Stimulated activated CD4-positive, alpha-beta T cell treated with anti-CD3 and anti-CD28 coated beads, Interleukin-4, amount 100 ng/mL, for 4 hours (primary cell): ENCODE measurements around the gene VARS2.

Experiments
- DNase-seq, 2 experiments: peaks; one replicate each; pipeline ENCODE4 v3.0.0-alpha.2; 2020

VARS2 gene

DNA sequence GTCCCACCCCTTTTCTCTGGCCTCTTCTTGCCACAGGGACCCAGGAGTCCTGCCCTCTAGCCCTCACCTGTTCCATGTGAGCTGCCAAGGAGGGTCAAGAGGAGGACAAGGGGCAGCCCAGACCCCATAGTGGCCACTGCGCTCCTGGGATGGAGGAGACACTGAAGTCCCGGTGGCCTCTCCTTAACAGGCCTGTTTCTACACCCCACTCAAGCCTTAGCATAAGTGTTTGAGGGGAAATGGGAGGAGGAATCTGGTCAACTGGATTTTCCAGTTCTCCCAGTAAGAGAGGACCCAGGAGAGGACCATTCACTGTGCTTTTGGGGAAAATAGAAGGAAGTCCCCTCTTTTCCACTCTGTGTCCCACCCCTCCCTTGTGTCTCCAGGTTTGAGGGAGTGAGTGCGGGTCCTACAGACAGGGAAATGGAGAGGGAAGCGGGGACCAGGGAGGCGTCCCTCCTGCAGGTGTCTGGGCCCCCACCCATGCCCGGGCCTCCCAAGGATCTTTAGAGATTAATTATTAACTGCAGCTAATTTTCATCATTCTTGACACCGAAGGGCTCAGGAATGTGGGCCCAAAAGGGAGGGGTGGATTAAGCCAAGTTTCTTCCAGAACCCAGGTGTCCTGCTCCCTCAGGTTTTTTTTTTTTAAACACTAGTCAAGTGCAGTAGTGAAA is 18.1 kb downstream of the VARS2 start, which contains the start of gene SFTA2:
Gene SFTA2 (minus strand): TSS at position 202 of the 677 bp plus-strand sequence. CDS start 74 bp downstream, at position 128.
- DNase-seq, result no peak

DNA sequence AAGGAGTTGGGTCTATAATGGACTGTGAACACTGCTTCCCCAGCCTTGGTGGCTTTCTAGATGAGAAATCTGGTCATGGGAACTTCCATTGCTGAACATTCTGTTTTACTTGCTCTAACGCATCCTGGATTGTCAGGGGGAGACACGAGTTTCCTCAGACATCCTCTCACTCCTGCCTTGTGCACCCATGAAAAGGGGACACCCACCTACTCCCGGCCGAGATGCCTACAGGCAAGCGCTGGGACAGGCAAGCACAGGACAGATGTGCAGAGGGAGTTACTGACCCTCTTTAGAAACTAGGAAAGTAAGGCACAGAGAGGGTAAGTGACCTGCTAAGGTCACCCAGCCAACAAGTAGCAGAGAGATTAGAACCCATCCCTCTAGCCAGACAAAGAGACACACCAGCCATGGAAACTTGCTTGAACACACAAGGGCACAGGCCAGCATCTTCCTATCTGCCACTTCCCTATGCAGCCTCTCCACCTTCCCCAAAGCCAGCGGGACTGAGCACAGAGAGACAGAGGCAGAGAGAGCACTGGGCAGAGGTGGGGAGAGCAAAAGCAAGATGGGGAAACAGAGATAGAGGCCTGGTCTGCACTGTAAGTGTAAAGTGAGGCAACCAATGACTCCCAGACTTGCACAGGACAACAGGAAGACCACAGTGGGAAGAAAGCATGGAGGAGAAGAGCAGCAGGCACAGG is 18.8 kb downstream of the VARS2 start:
- no peak for DNase-seq

DNA sequence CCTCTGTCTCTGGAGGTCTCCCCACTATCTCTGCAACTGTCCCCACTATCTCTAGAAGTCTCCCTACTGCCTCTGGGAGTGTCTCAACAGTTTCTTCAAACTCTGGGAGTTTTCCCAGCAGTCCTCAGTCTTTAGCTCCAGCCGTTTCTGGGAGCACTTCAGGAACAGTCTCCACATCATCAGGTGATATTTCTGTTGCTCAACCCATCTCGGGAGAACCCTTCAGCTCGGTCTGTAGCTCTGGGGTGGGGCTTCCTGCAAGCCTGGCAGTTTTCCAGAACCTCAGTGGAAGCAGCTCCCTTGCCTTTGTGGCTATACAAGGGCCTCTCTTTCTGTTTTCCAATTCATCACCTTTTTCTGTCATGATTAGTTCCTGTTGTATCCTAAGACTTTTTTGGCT is 21.0 kb downstream of the VARS2 start:
- no peak for DNase-seq

DNA sequence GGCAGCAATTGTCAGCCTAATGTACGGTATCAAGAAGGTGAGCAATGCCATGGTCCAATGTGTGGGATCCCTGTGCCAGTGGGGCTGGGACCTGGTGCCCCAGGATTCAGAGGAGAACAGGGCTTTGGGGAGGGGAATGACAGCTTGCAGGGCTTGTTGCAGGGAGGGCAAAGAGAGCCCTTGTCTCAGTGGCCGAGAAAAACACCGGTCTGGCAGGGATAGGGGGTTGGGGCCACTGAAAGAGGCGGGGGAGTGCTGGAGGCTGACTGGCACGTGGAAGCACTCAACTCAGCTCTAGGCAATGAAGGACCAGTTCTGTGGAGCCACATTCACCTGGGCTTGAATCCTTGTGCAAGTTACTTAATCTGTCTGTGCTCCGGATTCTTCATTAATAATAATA is 23.2 kb downstream of the VARS2 start:
- DNase-seq, result no peak

DNA sequence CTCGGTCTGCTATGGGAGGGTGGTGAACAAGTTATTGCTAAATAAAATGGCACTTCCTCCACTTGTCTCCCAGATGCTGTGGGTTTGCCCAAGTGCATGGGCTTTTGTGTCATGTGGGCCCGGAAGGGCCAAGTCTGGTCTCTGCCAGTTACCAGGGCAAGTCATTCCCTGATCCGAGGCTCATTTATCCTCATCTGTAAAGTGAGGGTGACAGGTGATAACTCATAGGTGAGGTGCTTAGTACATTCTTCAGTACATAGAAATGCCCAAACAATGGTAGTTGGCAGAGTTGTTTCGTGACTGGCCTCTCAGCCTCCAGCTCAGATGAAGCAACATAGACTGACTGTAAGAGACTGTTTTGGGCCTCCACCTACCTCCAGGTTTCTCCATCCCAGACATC is 24.7 kb downstream of the VARS2 start:
- no peak for DNase-seq

DNA sequence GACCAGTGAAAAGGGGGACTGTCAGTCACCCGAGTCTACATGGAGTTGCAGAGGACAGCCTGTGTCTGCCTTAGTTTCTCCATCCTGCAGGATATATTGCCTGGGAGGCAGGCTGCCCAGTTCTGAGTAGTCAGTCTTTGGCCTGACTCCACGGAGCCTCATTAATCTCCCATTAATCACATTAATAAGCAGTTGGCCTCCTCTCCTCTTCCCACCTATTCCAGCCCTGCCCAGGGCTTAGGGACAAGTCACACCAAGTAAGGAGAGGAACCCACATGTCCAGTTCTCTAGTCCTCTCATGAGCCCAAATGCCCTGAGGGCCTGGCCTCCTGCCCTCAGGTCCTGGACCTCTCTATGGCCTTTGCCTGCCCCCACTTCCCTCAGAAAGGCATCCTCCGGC is 25.4 kb downstream of the VARS2 start:
- no peak for DNase-seq

DNA sequence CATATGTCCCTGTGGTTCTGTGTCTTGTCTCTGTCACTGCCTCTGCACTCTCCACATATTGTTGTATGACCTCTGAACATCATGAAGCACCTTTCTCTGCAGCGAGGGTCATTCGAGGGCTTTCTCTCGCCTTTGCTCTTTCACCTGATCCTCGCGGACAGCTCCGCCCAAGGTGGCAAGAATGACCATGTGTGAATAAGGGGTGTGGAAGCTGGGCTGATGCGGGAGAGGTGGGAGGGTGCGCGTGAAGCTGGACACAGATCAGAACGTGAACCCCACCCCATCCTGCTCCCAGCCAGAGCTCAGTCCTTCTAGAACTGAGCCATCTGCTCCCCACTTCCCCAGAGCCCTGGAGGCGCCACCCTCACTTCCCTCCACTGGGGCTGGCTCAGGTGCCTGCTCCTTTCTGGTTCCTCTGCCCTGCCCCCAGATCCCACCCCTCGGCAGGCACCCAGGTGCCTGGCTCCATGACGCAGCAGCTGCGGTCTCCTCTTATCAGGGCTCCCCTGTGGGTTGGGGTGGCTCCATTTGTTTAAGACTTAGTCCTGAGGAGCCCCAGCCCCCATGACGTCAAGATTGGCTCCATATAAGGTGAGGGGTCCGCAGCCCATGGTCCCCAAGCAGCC is 26.4 kb downstream of the VARS2 start, which contains the start of gene MUCL3:
Gene MUCL3 (plus strand): TSS at position 613 of the 626 bp plus-strand sequence. CDS start 27 bp downstream, outside the sequence.
- DNase-seq, result no peak

DNA sequence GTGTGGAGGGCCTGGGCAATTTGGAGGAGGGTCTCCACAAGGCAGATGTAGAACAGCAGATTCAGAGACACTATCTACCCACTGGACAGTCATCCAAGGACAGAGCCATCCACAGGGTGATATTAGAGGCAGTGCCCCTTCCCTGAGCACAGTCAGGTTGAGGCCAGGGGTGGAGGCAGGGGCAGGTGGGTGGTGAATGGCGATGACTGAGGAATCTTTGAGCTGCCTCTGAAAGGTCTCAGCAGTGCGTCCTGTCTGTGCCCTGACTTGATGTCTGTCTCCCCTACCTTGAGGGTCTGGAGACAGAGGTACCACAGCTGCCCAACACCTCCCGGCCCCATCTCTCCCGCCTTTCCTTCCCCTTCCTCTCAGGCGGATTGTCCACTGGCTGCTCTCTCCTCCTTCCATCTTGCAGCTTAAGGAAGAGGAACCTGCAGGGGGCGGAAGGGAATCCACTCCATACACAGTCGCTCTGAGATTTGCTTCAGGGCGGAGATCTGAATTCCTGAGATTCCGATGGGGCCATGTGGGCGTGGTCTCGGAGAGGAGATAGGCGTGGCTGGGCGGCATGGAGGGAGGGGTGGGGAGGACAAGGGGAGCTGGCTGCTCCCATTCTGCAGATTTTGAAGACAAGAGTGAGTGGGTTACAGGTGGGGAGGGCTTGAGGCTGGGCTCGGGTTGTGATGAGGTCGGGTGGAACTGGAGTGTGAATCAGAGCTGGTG is 28.5 kb downstream of the VARS2 start:
- DNase-seq, result no peak

DNA sequence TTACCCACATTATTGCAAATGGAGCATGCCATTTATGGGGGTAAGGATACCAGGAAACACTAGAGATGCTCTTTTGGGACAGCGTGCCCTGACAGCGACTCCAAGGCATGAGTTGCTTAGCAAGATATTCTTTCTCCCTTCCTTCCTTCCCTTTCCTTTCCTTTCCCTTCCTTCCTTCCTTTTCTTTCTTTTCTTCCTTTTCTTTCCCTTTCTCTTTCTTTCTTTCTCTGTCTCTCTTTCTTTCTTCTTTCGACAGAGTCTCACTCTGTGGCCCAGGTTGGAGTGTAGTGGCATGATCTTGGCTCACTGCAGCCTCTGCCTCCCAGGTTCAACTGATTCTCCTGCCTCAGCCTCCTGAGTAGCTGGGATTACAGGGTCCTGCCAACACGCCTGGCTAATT is 30.0 kb downstream of the VARS2 start:
- no peak for DNase-seq

DNA sequence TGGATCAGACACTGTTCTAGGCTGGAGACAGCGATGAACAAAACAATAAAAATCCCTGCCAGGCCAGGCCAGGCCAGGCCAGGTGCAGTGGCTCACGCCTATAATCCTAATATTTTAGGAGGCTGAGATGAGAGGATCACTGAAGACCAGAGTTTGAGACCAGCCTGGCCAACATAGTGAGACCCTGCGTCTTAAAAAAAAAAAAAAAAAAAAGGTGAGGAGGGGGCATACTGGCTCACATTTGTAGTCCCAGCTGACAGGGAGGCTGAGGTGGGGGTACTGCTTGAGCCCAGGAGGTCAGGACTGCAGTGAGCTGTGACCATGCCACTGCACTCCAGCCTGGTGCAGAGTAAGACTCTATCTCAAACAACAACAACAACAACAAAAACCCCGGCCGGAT is 31.2 kb downstream of the VARS2 start:
- DNase-seq, result no peak

DNA sequence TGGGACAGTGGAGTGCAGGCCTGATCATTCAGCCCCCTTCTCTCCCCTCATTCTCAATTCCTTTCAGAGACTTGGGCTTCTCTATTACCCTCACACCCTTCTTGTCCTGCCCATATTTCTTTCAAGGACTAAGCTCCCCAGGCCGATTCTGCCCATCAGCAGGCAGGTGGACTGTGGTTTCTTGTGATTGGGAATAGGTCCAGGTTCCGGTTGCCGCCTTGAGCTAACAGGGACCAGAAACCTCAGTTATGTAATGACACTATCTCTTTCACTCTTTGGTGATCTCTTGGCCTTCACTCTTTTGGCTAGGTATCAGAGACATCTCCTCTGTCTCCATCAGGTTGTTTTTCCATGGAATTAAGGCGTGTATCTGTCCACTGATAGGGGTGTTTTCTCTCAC is 33.2 kb downstream of the VARS2 start:
- DNase-seq, result no peak

DNA sequence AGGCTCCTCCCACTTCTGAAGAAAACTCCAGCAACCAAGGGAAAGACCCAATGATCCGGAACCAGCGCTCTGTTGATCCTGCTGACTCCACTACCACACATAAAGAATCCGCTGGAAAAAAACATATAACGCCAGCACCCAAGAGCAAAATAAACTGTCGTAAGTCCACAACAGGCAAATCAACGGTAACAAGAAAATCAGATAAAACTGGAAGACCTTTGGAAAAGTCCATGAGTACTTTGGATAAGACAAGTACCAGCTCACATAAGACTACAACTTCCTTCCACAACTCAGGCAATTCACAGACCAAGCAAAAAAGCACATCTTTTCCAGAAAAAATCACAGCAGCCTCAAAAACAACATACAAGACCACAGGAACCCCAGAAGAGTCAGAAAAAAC is 34.8 kb downstream of the VARS2 start:
- no peak for DNase-seq

DNA sequence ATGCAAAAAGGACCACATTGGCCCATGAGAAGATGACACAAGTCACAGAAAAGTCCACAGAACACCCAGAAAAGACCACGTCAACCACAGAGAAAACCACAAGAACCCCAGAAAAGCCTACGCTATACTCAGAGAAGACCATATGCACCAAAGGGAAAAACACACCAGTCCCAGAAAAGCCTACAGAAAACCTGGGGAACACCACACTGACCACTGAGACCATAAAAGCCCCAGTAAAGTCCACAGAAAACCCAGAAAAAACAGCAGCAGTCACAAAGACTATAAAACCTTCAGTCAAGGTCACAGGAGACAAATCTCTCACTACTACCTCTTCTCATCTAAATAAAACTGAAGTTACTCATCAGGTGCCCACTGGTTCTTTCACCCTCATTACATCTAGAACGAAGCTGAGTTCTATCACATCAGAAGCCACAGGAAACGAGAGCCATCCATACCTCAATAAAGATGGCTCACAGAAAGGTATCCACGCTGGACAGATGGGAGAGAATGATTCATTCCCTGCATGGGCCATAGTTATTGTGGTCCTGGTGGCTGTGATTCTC is 38.0 kb downstream of the VARS2 start:
- no peak for DNase-seq

DNA sequence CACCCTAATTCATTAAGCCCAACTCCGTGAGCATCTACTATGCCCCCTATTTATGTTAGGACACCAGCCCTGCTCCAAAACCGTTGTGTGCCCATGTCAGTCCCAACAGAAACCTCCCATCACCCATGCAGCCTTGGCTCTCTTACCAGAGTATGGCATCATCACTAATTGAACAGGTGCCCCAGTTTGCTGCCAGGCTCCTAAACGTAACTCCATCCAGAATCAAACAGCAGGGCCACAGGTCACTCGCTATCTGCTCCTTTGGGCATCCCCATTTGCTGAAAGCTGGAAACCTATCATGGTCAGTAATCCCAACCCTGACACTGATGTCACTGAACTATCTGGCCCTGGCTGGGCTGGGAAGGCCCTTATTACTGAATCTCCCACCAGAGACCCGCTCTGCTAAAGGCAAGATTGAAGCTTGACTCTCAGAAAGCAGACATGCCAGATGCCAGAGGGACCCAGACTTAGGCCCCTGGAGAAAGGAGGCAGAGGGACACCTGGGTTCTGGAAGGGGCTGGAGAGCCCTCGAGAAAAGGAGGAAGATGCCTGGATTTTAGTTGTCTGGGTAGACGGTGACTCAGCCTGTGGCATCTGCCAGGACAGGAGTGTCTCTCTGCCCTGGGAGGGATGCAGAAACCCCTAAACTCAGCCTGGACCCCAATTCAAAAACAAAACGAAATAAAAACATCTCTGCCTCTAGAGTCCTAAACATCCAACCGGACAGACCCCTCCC is 40.8 kb downstream of the VARS2 start:
- DNase-seq, result no peak

DNA sequence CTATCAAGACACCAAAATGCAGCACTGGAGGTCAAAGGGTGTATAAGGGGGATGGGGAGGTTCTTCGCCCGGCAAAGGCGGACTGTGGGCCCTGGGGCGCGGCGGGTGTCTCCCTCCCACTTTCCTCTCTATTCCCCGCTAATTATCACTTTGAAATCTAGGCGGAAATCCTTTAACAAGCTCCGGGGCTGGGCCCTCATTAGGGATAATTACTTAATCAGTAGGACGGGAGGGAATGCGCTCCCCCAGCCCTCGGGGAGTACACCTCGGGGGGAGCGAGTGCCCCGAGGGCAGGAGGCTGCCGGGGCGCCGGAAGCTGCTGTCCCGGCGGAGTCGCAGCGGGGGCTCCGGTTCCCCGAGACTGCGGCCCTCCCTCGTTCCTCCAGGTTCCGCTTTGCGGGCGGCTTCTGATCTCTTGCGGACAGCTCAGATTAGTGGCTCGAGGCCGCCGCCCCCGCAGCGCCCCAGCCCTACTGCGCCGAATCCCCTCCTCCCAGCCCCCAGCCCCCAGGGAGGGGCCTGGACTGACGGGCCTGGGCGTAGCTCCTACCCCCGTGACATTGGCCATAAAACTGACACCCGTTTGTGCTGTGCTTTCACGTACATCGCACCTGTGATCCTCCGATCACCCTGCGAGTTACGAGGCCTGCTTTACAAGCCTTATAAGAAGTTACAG is 41.5 kb downstream of the VARS2 start:
- DNase-seq, result peak; percentile 73 to 76

DNA sequence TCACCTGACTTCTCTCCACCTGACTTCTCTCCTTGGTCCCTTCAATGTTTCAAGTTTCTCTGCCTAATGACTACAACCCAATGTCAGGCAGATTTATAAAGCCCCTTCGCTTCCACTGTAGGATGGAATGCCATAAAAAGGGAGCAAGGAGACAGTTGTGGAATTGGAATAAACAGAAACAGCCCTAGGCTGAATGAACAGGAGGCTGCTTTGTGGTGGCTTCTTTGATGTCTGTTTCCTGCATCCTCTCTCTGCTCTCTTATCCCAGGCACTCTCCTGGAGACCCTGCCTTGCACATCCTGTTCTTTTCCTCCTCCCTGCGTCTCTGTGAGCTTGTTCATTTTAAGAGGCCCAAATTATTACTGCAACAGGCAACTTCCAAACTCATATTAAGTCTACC is 43.7 kb downstream of the VARS2 start:
- DNase-seq, result no peak

DNA sequence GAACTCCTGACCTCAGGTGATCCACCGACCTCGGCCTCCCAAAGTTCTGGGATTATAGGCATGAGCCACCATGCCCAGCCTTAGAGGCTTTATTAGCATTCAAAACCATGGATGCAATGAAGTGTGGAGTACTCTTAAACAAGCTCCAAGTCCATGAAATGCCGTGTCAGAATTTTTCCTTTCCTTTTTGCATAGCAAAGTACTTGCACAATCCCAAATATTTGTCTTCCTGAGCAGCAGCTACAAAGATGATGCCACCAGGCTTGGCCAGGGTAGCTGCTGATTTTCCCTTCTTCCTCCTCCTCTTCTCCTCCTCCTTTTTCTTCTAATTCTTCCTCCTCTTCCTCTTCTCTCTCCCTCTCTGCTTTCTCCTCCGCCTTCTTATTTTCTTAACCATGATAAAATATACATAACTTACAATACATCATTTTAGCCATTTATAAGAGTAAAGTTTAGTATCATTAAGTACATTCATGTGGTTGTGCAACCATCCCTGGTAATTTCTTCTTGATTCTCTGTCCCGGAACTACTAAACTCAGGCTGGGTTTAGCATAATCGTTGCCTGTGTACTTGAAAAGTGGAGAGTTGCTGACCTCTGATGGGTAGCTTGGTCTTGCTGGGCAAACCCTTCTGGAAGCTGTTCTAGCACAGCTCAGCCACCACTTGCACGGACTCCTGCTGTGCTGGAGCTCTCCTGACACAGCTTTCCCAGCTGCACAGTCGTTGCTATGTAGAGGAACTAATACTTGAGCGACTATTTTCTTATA is 47.1 kb downstream of the VARS2 start:
- DNase-seq, result no peak

DNA sequence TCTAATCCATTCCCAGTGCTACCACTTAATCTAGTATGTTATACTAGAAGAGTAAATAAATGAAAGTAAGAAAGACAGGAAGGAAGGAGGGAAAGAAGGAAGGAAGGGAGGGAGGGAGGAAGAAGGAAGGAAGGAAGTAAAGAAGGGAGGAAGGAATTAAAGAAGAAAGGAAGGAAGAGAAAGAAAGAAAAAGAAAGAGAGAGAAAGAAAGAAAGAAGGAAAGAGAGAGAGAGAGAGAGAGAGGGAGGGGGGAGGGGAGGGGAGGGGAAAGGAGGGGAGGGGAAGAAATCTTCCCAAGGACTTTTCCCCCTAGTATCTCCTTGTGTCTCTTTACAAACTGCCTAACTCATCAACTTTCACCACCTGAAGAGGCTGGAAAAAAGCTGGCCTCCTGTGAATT is 48.7 kb downstream of the VARS2 start:
- DNase-seq, result no peak

DNA sequence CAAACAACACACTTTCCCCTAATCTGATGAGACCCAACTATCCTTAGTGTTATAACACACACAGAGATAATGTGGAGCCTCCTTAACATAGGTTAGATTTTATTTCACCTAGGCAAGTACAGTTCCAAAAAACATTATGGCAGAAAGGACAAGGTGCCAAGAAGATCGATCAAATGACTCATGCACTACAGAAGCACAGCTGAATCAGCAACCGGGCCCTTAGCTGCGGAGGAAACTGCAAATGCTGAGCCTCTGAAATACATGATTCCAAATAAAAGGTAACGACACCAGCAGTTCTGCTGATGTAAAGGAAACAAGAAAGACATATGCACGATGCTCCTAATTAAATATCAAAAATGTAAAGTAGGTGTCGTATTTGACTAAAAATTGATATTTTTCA is 49.6 kb downstream of the VARS2 start:
- no peak for DNase-seq

DNA sequence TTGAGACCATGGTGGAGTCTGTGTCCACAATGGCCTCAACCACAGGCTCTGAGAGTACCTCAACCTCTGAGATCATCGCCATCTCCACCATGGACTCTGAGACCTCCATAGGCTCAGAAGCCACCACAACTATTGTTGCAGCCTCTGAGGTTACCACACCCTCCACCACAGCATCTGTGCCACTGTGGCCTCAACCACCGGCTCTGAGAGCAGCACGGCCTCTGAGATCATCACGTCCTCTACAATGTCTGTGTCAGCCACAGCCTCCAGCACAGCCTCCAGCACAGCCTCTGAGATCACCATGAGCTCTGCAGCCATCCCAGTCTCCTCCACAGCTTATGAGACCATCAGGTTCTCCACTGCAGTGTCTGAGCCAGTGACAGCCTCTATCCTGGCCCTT is 50.0 kb downstream of the VARS2 start:
- DNase-seq, result no peak

DNA sequence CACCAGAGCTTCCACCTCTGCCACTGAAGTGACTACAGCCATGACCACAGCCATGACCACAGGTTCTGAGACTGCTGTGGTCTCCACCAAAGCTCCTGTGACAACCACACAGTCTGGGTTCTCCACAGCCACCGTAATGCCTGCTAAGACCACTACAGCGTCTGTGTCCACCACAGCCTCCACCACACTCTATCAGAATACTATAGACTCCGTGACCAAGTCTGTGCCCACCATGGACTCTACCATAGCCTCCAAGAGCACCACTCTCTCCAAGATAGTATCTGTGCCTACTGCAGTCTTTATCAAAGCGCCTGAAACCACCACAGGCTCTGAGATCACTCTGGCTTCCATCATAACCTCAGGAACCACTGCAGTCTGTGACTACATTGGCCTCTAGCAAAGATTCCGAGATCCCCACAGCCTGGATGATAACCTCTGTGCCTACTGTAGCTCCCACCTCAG is 51.1 kb downstream of the VARS2 start:
- no peak for DNase-seq
